IMR-90 (cell line): ENCODE measurements around the gene MAP3K1. TPM values are rescaled to one million over a fixed set of nuclear protein-coding genes. Genes with fewer than 3 reads are reported as not detected.
A peak's percentile ranks its signal among the peaks of the same experiment; 100 is the strongest.

Experiments
- ATAC-seq: fragments of 200-7000 bp; cut with Tn5 transposase; 2 replicates; pipeline ENCODE4 v1.9.1; 2020; ENCODE audit warnings: low read depth, mild to moderate bottlenecking, moderate library complexity
- BruUV-seq: library from RNA; stranded (reverse); fragments of 400-500 nt; replicated peaks from 2 replicates; lab custom pipeline; 2021; lab: Mats Ljungman, UMichigan
- CTCF ChIA-PET: fragments of 300-600 bp; formaldehyde crosslinking; extraction: SDS; loops from one replicate; lab custom pipeline; 2021; ENCODE audit warnings: antibody characterized with exemption; lab: Yijun Ruan, JAX
- POLR2A ChIA-PET: fragments of 300-600 bp; sonication (Branson Sonifier 250); formaldehyde crosslinking; loops from one replicate; lab custom pipeline; 2022; ENCODE audit warnings: antibody characterized with exemption; ENCODE audit not compliant: unreplicated experiment; lab: Charles Lee
- DNase-seq: peaks from one replicate; pipeline ENCODE4 v3.0.0; 2013
- H2AFZ ChIP-seq: replicated peaks from 2 replicates; pipeline ENCODE3; 2013; ENCODE audit warnings: low read length, mild to moderate bottlenecking; ENCODE audit not compliant: poor library complexity
- H2AK5ac ChIP-seq: 2 replicates; pipeline ENCODE4 v1.6.1; 2013; ENCODE audit warnings: low read depth, low read length, inconsistent platforms
- H2AK9ac ChIP-seq: replicated peaks from 2 replicates; pipeline ENCODE3; 2013; ENCODE audit warnings: mild to moderate bottlenecking, low read depth, low read length, moderate library complexity; ENCODE audit not compliant: poor library complexity
- H2BK120ac ChIP-seq: 2 replicates; pipeline ENCODE4 v1.6.1; 2013; ENCODE audit warnings: low read depth, low read length, inconsistent platforms
- H2BK15ac ChIP-seq: 3 replicates; pipeline ENCODE4 v1.6.1; 2013; ENCODE audit warnings: low read depth, low read length, inconsistent platforms
- H2BK20ac ChIP-seq: 2 replicates; pipeline ENCODE4 v1.6.1; 2013; ENCODE audit warnings: low read depth, mild to moderate bottlenecking, inconsistent platforms, low read length, moderate library complexity
- H2BK5ac ChIP-seq: 2 replicates; pipeline ENCODE4 v1.6.1; 2013; ENCODE audit warnings: mild to moderate bottlenecking, low read depth, low read length, inconsistent platforms; ENCODE audit not compliant: poor library complexity, severe bottlenecking
- H3K14ac ChIP-seq: replicated peaks from 2 replicates; pipeline ENCODE4 v1.6.1; 2013; ENCODE audit warnings: low read depth, low read length, inconsistent platforms
- H3K18ac ChIP-seq: 2 replicates; pipeline ENCODE4 v1.6.1; 2013; ENCODE audit warnings: low read depth, low read length, control low read depth
- H3K23ac ChIP-seq: 2 replicates; pipeline ENCODE4 v1.6.1; 2013; ENCODE audit warnings: low read depth, low read length, inconsistent platforms
- H3K27ac ChIP-seq: 2 replicates; pipeline ENCODE4 v1.5.1; 2013; ENCODE audit warnings: mild to moderate bottlenecking, control low read depth, low read length; ENCODE audit not compliant: insufficient read depth
- H3K27me3 ChIP-seq: 2 replicates; pipeline ENCODE4 v1.6.1; 2013; ENCODE audit warnings: low read length; ENCODE audit not compliant: control insufficient read depth, insufficient read depth
- H3K36me3 ChIP-seq: 2 replicates; pipeline ENCODE4 v1.6.1; 2013; ENCODE audit warnings: low read length, mixed read lengths; ENCODE audit not compliant: control insufficient read depth, insufficient read depth
- H3K4ac ChIP-seq: 2 replicates; pipeline ENCODE4 v1.6.1; 2013; ENCODE audit warnings: low read depth, low read length, inconsistent platforms
- H3K4me1 ChIP-seq: 2 replicates; pipeline ENCODE4 v1.6.1; 2013; ENCODE audit warnings: low read length, mixed read lengths; ENCODE audit not compliant: control insufficient read depth, insufficient read depth
- H3K4me2 ChIP-seq: 2 replicates; pipeline ENCODE4 v1.6.1; 2013; ENCODE audit warnings: low read depth, mild to moderate bottlenecking, control low read depth, low read length, moderate library complexity
- H3K4me3 ChIP-seq: 2 replicates; pipeline ENCODE4 v1.5.1; 2013; ENCODE audit warnings: low read depth, mild to moderate bottlenecking, control low read depth, low read length, moderate library complexity; ENCODE audit not compliant: insufficient read depth
- H3K56ac ChIP-seq: 2 replicates; pipeline ENCODE4 v1.6.1; 2013; ENCODE audit warnings: low read length, inconsistent platforms; ENCODE audit not compliant: insufficient read depth; ENCODE audit errors: extremely low read depth
- H3K79me1 ChIP-seq, 2 experiments: 2 replicates each; pipeline ENCODE4 v1.6.1; 2013; ENCODE audit warnings: low read length in 2 of 2, inconsistent platforms in 1 of 2, low read depth in 1 of 2
- H3K9ac ChIP-seq: 2 replicates; pipeline ENCODE4 v1.6.1; 2013; ENCODE audit warnings: low read depth, low read length, control low read depth
- H3K9me1 ChIP-seq: 2 replicates; pipeline ENCODE4 v1.6.1; 2013; ENCODE audit warnings: low read length, inconsistent platforms; ENCODE audit not compliant: insufficient read depth
- H3K9me3 ChIP-seq: 2 replicates; pipeline ENCODE4 v1.6.1; 2013; ENCODE audit warnings: low read length; ENCODE audit not compliant: control insufficient read depth, insufficient read depth
- H4K20me1 ChIP-seq: 2 replicates; pipeline ENCODE4 v1.6.1; 2013; ENCODE audit warnings: low read length, inconsistent platforms; ENCODE audit not compliant: insufficient read depth
- H4K5ac ChIP-seq: 2 replicates; pipeline ENCODE4 v1.6.1; 2013; ENCODE audit warnings: mild to moderate bottlenecking, low read depth, low read length, control low read depth
- H4K8ac ChIP-seq, 2 experiments: 2 replicates each; pipeline ENCODE4 v1.6.1; 2013; ENCODE audit warnings: low read depth in 2 of 2, low read length in 2 of 2, control low read depth in 1 of 2, inconsistent platforms in 1 of 2
- H4K91ac ChIP-seq: 2 replicates; pipeline ENCODE4 v1.6.1; 2013; ENCODE audit warnings: low read depth, low read length, inconsistent platforms; ENCODE audit not compliant: insufficient read depth
- CEBPB ChIP-seq: IDR thresholded peaks from 2 replicates; pipeline ENCODE4 v1.6.1; 2012; ENCODE audit warnings: low read depth, low read length, improper control_type of control experiment
- RAD21 ChIP-seq: IDR thresholded peaks from 2 replicates; pipeline ENCODE4 v1.6.1; 2012; ENCODE audit warnings: low read length, improper control_type of control experiment
- SMC3 ChIP-seq: fragments of 150-350 bp; IDR thresholded peaks from 2 replicates; pipeline ENCODE4 v1.6.1; 2016; ENCODE audit warnings: low read depth, mild to moderate bottlenecking, antibody characterized with exemption, low read length, moderate library complexity
- WGBS, 2 experiments: methylation state at CpG; one replicate each; pipeline versions ENCODE4 v1.1.5 to v1.1.7; 2013; ENCODE audit warnings: missing lambda C conversion rate in 2 of 2; ENCODE audit not compliant: insufficient read length in 1 of 2; ENCODE audit errors: extremely low coverage in 2 of 2; 5-methylcytosine and 5-hydroxymethylcytosine counted together
- dilution Hi-C: fragments of 300-500 bp; cut with HindIII; formaldehyde crosslinking; loops from one replicate; pipeline ENCODE4 v1.14.3; 2018; ENCODE audit warnings: low sequenced_read_pairs; ENCODE audit not compliant: unreplicated experiment
- in situ Hi-C: fragments of 300-500 bp; cut with MboI; formaldehyde crosslinking; loops from 3 replicates; pipeline ENCODE4 v1.14.3; 2019; ENCODE audit warnings: low sequenced_read_pairs, inconsistent platforms, mixed read lengths
- intact Hi-C: fragments of 100-400 bp; cut with micrococcal nuclease; formaldehyde crosslinking; loops from 2 replicates; pipeline ENCODE4 v1.10.0; 2022
- polyA plus RNA-seq, 3 experiments: library from polyadenylated mRNA; depleted of rRNA; stranded (reverse); fragments of >200 nt; gene quantifications; 2 replicates each; pipeline ENCODE4 v1.2.3, GENCODE V29; 2012; ENCODE audit warnings: low replicate concordance in 1 of 3
- total RNA-seq: library from RNA; depleted of rRNA; stranded (reverse); fragments of >200 nt; gene quantifications from 2 replicates; pipeline ENCODE4 v1.2.3, GENCODE V29; 2012
- TF ChIP-seq, protein P1 (sequence below): conservative IDR thresholded peaks from 2 replicates; pipeline ENCODE4 v1.5.1; 2012; ENCODE audit warnings: mild to moderate bottlenecking, low read depth, low read length, improper control_type of control experiment
- TF ChIP-seq, protein P2 (sequence below): fragments of 150-350 bp; IDR thresholded peaks from 2 replicates; pipeline ENCODE4 v1.6.1; 2016; ENCODE audit warnings: low read depth, mild to moderate bottlenecking, low read length, moderate library complexity, borderline replicate concordance

MAP3K1 gene
- total and polyA plus RNA-seq, 2 of the 4 experiments (the other 2 are of a cell fraction): 3.8 to 18.8 TPM

DNA sequence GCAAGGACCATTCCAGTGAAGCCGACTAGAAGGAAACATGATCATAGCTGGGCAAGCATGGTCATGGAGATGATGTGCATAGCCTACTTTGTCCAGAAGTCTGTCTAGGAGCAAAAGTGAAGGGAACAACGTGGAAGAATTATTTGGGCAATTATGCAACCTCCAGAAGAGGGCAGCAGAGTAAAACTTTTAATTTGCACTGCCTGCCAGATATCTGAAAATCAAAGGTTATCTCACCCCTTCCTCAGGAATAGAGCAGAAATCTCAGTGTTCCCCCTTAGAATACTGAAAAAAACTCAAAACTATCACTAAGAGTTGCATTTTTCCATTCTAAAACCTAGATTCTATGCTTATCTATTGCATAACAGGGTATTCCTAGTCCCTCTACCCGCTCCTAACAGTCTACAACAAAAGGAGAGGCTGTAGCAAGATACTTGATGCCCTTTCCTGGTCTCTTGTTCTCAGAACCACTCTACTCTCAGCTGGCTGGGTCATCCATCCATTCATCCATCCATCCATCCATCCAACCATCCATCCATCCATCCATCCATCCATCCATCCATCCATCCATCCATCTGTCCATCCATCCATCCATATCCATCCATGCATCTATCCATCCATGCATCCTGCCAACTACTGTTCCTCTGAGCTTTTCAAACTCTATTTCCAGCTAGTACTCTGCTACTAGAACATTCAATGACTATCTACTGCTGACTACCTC, 85.7 kb downstream of the MAP3K1 start:
- Histone ChIP-seq H3K14ac (no peak overlapping the region), H4K20me1 (no peaks in the 10 kb centered on the region), H3K36me3 (no peaks in the 10 kb centered on the region), H3K4ac (no peak overlapping the region), H2BK5ac (no peak overlapping the region), H2AK9ac (no peak overlapping the region), H4K8ac (no peak overlapping the region), H3K4me2 (peak overlapping the region; percentile 40; the same call in 1 of the 2 replicates), H3K27ac (no peak overlapping the region), H4K5ac (no peak overlapping the region), H2BK15ac (no peak overlapping the region), H3K79me1 (no peaks in the 10 kb centered on the region), H2BK20ac (no peak overlapping the region), H2AK5ac (no peak overlapping the region), H3K27me3 (no peaks in the 10 kb centered on the region; the same call in 1 of the 2 replicates), H2AFZ (no peak overlapping the region), H3K18ac (no peak overlapping the region), H2BK120ac (no peak overlapping the region), H3K4me3 (no peak overlapping the region), H3K56ac (no peak overlapping the region), H3K4me1 (no peaks in the 10 kb centered on the region; the same call in 1 of the 2 replicates), H3K9ac (peak overlapping the region; percentile 53; the same call in 1 of the 2 replicates), H3K9me3 (peaks cover 3% of the 10 kb centered on the region; the same call in 1 of the 2 replicates), H3K23ac (no peak overlapping the region), H3K9me1 (no peaks in the 10 kb centered on the region), H4K91ac (no peak overlapping the region)
- intact Hi-C loops (loop anchor here (1.0 to 5.0 kb wide), 4 partner anchors 237 to 1561 kb away; partner anchors contain the start of gene PLK2), dilution Hi-C loops (no loop called here), in situ Hi-C loops (loop anchor here (25.0 kb wide), 1 partner anchor 1561 kb away; the partner anchor contains the start of gene PLK2)
- no TSS peak for BruUV-seq
- CTCF ChIA-PET: interaction anchor here (0.6 to 1.2 kb wide), 6 partner anchors 10 to 322 kb away, joined by 3 read pairs; no protein-coding TSS in a partner anchor
- TF ChIP-seq, protein P1, sequence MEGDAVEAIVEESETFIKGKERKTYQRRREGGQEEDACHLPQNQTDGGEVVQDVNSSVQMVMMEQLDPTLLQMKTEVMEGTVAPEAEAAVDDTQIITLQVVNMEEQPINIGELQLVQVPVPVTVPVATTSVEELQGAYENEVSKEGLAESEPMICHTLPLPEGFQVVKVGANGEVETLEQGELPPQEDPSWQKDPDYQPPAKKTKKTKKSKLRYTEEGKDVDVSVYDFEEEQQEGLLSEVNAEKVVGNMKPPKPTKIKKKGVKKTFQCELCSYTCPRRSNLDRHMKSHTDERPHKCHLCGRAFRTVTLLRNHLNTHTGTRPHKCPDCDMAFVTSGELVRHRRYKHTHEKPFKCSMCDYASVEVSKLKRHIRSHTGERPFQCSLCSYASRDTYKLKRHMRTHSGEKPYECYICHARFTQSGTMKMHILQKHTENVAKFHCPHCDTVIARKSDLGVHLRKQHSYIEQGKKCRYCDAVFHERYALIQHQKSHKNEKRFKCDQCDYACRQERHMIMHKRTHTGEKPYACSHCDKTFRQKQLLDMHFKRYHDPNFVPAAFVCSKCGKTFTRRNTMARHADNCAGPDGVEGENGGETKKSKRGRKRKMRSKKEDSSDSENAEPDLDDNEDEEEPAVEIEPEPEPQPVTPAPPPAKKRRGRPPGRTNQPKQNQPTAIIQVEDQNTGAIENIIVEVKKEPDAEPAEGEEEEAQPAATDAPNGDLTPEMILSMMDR: peak; percentile 78
- peak; percentile 2; the same call in 1 of the 2 replicates for TF ChIP-seq CEBPB
- TF ChIP-seq, protein P2, sequence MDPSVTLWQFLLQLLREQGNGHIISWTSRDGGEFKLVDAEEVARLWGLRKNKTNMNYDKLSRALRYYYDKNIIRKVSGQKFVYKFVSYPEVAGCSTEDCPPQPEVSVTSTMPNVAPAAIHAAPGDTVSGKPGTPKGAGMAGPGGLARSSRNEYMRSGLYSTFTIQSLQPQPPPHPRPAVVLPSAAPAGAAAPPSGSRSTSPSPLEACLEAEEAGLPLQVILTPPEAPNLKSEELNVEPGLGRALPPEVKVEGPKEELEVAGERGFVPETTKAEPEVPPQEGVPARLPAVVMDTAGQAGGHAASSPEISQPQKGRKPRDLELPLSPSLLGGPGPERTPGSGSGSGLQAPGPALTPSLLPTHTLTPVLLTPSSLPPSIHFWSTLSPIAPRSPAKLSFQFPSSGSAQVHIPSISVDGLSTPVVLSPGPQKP: no peak
- peak; percentile 72 for TF ChIP-seq RAD21
- TF ChIP-seq SMC3: peak; percentile 73
- DNase-seq (peak; percentile 38), ATAC-seq (peak; percentile 84)
- 0% methylated on average over 2 of the region's 3 CpGs; no CpG with 5 or more reads in 1 of the 2 experiments for WGBS, 2 experiments
- POLR2A ChIA-PET: no interaction called here
